ENCODE data around the gene ERICH6B. TPM values are rescaled to one million over a fixed set of nuclear protein-coding genes. Genes with fewer than 3 reads are reported as not detected.

Gene ERICH6B
- total and polyA plus RNA-seq, 10 of the 15 experiments (the other 5 are each of a cell fraction or from before 2014, with no cell fraction given), result 0.27 to 0.75 (median 0.33) TPM; not detected in 7

DNA sequence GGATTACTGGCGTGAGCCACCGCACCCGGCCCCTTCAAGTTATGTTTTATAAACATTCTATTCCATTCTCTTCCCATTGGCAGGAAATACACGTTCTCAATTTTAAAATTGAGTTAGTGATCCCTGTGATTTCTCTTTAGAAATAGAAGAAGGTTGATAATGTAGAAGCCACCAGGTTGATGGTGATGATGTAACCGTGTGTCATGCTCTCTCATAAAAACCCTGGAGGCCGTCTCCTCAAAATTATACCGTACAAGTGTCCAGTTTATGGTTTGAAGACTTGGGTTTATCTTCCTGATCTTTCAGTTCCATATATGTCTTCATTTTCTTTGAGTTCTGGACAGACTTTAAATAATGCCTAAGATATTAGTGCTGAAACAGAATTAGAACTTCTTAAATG, 118.6 kb downstream of the ERICH6B start:
- Histone ChIP-seq H3K27me3 (replicated peaks in 1 of 2; ENCODE audit: control insufficient read depth in 2 of 2, insufficient read depth in 2 of 2, low read length in 1 of 2) (no peaks in the 10 kb centered on the region), H3K79me2 (ENCODE audit: control insufficient read depth, insufficient read depth, low read length) (no peaks in the 10 kb centered on the region), H3K9me3 (replicated peaks; ENCODE audit: control insufficient read depth, insufficient read depth, low read length) (no peaks in the 10 kb centered on the region), H3K4me1 (ENCODE audit: control insufficient read depth, insufficient read depth, low read length) (no peaks in the 10 kb centered on the region), H3K36me3 (ENCODE audit: control insufficient read depth in 2 of 2, insufficient read depth in 2 of 2, low read length in 1 of 2) (peaks cover 0 to 7% of the 10 kb centered on the region in 2 experiments), H3K4me3 (no peak overlapping the region), H3K4me2 (ENCODE audit: control insufficient read depth, insufficient read depth) (no peak overlapping the region), H2AFZ (ENCODE audit: control insufficient read depth, low read depth, low read length) (no peak overlapping the region), H3K9ac (ENCODE audit: control insufficient read depth, insufficient read depth, low read length) (no peak overlapping the region), H3K27ac (ENCODE audit: control insufficient read depth, insufficient read depth) (no peak overlapping the region), H4K20me1 (ENCODE audit: control insufficient read depth, insufficient read depth) (no peaks in the 10 kb centered on the region)
- ATAC-seq, result no peak
- TF ChIP-seq SP1 (IDR thresholded peaks at IDR 0.05; ENCODE audit: low read depth, low read length) (no peak), ATF7 (IDR thresholded peaks at IDR 0.05; ENCODE audit: low read depth) (no peak), NBN (IDR thresholded peaks at IDR 0.05) (no peak), SMAD1 (IDR thresholded peaks at IDR 0.05; ENCODE audit: low read depth, partially characterized antibody) (no peak), MAX (IDR thresholded peaks at IDR 0.05; ENCODE audit: low read depth, low read length) (no peak), PML (IDR thresholded peaks at IDR 0.05; ENCODE audit: low read length) (no peak), RB1 (IDR thresholded peaks at IDR 0.05; ENCODE audit: borderline replicate concordance) (no peak), ZBTB33 (IDR thresholded peaks at IDR 0.05) (no peak), IKZF2 (IDR thresholded peaks at IDR 0.05) (no peak), TARDBP (IDR thresholded peaks at IDR 0.05; ENCODE audit: borderline replicate concordance) (no peak), TCF7 (IDR thresholded peaks at IDR 0.05; ENCODE audit: borderline replicate concordance) (no peak)
- TF ChIP-seq, protein P1, sequence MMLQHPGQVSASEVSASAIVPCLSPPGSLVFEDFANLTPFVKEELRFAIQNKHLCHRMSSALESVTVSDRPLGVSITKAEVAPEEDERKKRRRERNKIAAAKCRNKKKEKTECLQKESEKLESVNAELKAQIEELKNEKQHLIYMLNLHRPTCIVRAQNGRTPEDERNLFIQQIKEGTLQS (IDR thresholded peaks at IDR 0.05; ENCODE audit: borderline replicate concordance, extremely low read depth, low read depth, low read length), result no peak
- TF ChIP-seq, protein P2, sequence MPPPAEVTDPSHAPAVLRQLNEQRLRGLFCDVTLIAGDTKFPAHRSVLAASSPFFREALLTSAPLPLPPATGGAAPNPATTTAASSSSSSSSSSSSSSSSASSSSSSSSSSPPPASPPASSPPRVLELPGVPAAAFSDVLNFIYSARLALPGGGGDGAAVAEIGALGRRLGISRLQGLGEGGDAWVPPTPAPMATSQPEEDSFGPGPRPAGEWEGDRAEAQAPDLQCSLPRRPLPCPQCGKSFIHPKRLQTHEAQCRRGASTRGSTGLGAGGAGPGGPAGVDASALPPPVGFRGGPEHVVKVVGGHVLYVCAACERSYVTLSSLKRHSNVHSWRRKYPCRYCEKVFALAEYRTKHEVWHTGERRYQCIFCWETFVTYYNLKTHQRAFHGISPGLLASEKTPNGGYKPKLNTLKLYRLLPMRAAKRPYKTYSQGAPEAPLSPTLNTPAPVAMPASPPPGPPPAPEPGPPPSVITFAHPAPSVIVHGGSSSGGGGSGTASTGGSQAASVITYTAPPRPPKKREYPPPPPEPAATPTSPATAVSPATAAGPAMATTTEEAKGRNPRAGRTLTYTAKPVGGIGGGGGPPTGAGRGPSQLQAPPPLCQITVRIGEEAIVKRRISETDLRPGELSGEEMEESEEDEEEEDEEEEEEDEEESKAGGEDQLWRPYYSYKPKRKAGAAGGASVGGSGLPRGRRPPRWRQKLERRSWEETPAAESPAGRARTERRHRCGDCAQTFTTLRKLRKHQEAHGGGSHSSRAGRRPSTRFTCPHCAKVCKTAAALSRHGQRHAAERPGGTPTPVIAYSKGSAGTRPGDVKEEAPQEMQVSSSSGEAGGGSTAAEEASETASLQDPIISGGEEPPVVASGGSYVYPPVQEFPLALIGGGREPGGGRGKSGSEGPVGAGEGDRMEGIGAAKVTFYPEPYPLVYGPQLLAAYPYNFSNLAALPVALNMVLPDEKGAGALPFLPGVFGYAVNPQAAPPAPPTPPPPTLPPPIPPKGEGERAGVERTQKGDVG (CRISPR knock-in tag; IDR thresholded peaks at IDR 0.05), result no peak
- BruUV-seq (replicated peaks), result no TSS peak
- ChIA-PET RAD21 (ENCODE audit: unreplicated experiment) (no interaction called here), POLR2A (interaction anchor here (1.2 kb wide), 1 partner anchor 30 kb away, joined by 3 read pairs; no protein-coding TSS in a partner anchor), SMC1A (ENCODE audit: uncharacterized antibody, unreplicated experiment) (no interaction called here), CTCF (interaction anchor here (2.5 kb wide), 1 partner anchor 126 kb away, joined by 7 read pairs; no protein-coding TSS in a partner anchor)
- WGBS (ENCODE audit: insufficient coverage, insufficient replicate concordance, low lambda C conversion rate, missing lambda C conversion rate), result 82% methylated on average over 7 of the region's 7 CpGs
- FAIRE-seq, result no peak
- in situ Hi-C loops (cut with MboI), result no loop called here
- no peak for DNase-seq (ENCODE audit: low read depth, low spot score)
- intact Hi-C loops (cut with micrococcal nuclease; ENCODE audit: unreplicated experiment), result no loop called here
